Transverse colon (tissue), 4 donors: ENCODE results near the gene WNK4.

ENCODE experiments used
- EP300 ChIP-seq: sonication (generic); formaldehyde crosslinking; IDR thresholded peaks from one replicate; pipeline ENCODE4 v1.6.1; 2017; ENCODE audit warnings: antibody characterized with exemption, low read depth
- POLR2A ChIP-seq: fragments of 450-650 bp; IDR thresholded peaks from one replicate; pipeline ENCODE4 v1.6.1; 2016; ENCODE audit warnings: antibody characterized with exemption, mild to moderate bottlenecking, moderate library complexity
- POLR2AphosphoS5 ChIP-seq, 3 donors: sonication (generic); formaldehyde crosslinking; IDR thresholded peaks; one replicate each; pipeline ENCODE4 v1.6.1; 2016; ENCODE audit warnings: antibody characterized with exemption in 3 of 3
- TF ChIP-seq, protein P1 (sequence below), 5 experiments: fragments of 200-600 bp in 3 of 5; fragments of 450-650 bp in 2 of 5; sonication (generic) in 3 of 5; IDR thresholded peaks; 1 replicate in 2 of 5; 2 replicates in 3 of 5; pipeline ENCODE4 v1.5.1; 2016 to 2017; ENCODE audit warnings: antibody characterized with exemption in 5 of 5, inconsistent platforms in 3 of 5, mild to moderate bottlenecking in 2 of 5, moderate library complexity in 1 of 5

DNA sequence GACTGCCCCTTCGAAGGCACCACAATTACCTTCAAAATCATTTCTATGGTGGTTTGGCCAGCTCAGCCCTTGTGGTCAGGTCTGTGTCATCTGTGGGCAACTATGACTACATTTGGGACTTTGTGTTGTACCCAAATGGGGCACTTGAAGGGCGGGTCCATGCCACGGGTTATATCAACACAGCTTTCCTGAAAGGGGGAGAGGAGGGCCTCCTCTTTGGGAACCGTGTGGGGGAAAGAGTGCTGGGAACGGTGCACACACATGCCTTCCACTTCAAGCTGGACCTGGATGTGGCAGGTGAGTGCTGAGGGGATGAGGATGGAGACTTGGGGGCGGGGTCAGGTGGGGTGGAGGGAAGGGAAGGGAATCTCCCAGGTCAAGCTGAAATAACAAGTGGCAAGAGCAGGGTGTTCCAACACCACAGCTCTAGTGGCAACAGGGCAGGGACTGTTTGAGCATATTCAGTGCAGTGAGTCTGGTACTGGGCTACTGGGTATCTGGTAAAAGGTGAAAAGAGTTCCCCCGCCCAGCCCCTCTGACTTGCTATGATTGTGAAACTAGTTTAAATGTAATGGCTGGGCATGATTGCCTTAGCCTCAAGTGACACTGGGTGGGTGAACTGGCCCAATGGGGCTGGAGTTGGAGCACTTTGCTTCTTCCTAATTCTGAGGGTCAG lies 65.6 kb downstream of the WNK4 start:
- TF ChIP-seq, protein P1, sequence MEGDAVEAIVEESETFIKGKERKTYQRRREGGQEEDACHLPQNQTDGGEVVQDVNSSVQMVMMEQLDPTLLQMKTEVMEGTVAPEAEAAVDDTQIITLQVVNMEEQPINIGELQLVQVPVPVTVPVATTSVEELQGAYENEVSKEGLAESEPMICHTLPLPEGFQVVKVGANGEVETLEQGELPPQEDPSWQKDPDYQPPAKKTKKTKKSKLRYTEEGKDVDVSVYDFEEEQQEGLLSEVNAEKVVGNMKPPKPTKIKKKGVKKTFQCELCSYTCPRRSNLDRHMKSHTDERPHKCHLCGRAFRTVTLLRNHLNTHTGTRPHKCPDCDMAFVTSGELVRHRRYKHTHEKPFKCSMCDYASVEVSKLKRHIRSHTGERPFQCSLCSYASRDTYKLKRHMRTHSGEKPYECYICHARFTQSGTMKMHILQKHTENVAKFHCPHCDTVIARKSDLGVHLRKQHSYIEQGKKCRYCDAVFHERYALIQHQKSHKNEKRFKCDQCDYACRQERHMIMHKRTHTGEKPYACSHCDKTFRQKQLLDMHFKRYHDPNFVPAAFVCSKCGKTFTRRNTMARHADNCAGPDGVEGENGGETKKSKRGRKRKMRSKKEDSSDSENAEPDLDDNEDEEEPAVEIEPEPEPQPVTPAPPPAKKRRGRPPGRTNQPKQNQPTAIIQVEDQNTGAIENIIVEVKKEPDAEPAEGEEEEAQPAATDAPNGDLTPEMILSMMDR (IDR thresholded peaks at IDR 0.05) = no peak
- no peak for TF ChIP-seq POLR2A
- no peak for TF ChIP-seq POLR2AphosphoS5 (IDR thresholded peaks at IDR 0.05)
- TF ChIP-seq EP300 = no peak
